Spleen (tissue), 11 donors: ENCODE data around the gene MAGED2. TPM values are rescaled to one million over a fixed set of nuclear protein-coding genes. Genes with fewer than 3 reads are reported as not detected.

Source experiments
- DNase-seq: peaks from one replicate; pipeline ENCODE4 v3.0.0-alpha.2; 2020
- H3K27ac ChIP-seq, 8 donors: fragments of 200-600 bp; sonication (generic) in 7 of 8; 1 replicate in 4 of 8; 2 replicates in 4 of 8; pipeline versions ENCODE4 v1.5.0 to v1.8.0; 2016 to 2021; ENCODE audit warnings: inconsistent platforms in 4 of 8, mild to moderate bottlenecking in 4 of 8, moderate library complexity in 1 of 8
- H3K27me3 ChIP-seq, 7 donors: fragments of 200-600 bp; sonication (generic) in 6 of 7; replicated peaks in 1 of 7; 1 replicate in 4 of 7; 2 replicates in 3 of 7; pipeline versions ENCODE4 v1.5.0 to v1.8.0; 2016 to 2021; ENCODE audit warnings: inconsistent platforms in 3 of 7, mild to moderate bottlenecking in 1 of 7
- H3K36me3 ChIP-seq, 6 donors: fragments of 200-600 bp; sonication (generic) in 5 of 6; 1 replicate in 4 of 6; 2 replicates in 2 of 6; pipeline versions ENCODE4 v1.5.0 to v1.8.0; 2016 to 2021; ENCODE audit warnings: inconsistent platforms in 2 of 6
- H3K4me1 ChIP-seq, 6 donors: fragments of 200-600 bp; sonication (generic) in 5 of 6; 1 replicate in 3 of 6; 2 replicates in 3 of 6; pipeline versions ENCODE4 v1.5.0 to v1.8.0; 2016 to 2021; ENCODE audit warnings: inconsistent platforms in 3 of 6
- H3K4me3 ChIP-seq, 8 donors: fragments of 200-600 bp; sonication (generic) in 7 of 8; 1 replicate in 4 of 8; 2 replicates in 4 of 8; pipeline versions ENCODE4 v1.5.0 to v1.8.0; 2016 to 2021; ENCODE audit warnings: inconsistent platforms in 4 of 8, mild to moderate bottlenecking in 4 of 8, moderate library complexity in 2 of 8
- H3K9me3 ChIP-seq, 8 donors: fragments of 200-600 bp; sonication (generic) in 7 of 8; 1 replicate in 4 of 8; 2 replicates in 4 of 8; pipeline versions ENCODE4 v1.5.0 to v1.8.0; 2016 to 2021; ENCODE audit warnings: inconsistent platforms in 4 of 8
- CTCF ChIP-seq, 11 experiments: fragments of 200-600 bp in 7 of 11; fragments of 450-650 bp in 4 of 11; sonication (generic) in 4 of 11; IDR thresholded peaks in 8 of 11; conservative IDR thresholded peaks in 3 of 11; 1 replicate in 7 of 11; 2 replicates in 4 of 11; pipeline versions ENCODE4 v1.4.0 to v1.8.0; 2016 to 2021; ENCODE audit warnings: antibody characterized with exemption in 11 of 11, inconsistent platforms in 4 of 11, mild to moderate bottlenecking in 1 of 11
- POLR2A ChIP-seq, 3 donors: fragments of 450-650 bp; IDR thresholded peaks; one replicate each; pipeline ENCODE4 v1.5.1; 2017; ENCODE audit warnings: antibody characterized with exemption in 3 of 3, mild to moderate bottlenecking in 1 of 3
- POLR2AphosphoS5 ChIP-seq, 3 donors: sonication (generic); formaldehyde crosslinking; IDR thresholded peaks; one replicate each; pipeline ENCODE4 v1.5.1; 2017; ENCODE audit warnings: antibody characterized with exemption in 3 of 3
- WGBS, 5 donors: extraction: QIAGEN DNeasy Blood & Tissue Kit in 3 of 5; methylation state at CpG; one replicate each; pipeline versions ENCODE4 v1.1.5 to v1.1.7; 2013 to 2018; 5-methylcytosine and 5-hydroxymethylcytosine counted together
- intact Hi-C: fragments of 100-400 bp; cut with DNase I; formaldehyde crosslinking; loops from one replicate; pipeline ENCODE4 v1.15.0; 2023; ENCODE audit warnings: low total_unique reads
- polyA plus RNA-seq, 3 donors: library from polyadenylated mRNA; stranded (reverse); fragments of 200-250 nt; gene quantifications; one replicate each; pipeline ENCODE4 v1.2.1, GENCODE V29; 2013
- total RNA-seq, 7 donors: library from RNA; depleted of rRNA in 3 of 7; stranded (reverse); fragments of >200 nt in 3 of 7; fragmentation: NEBNext Ultra II Directional in 4 of 7; extraction: Animal tissue kit (Norgen Biotek cat#: 25700) in 4 of 7; gene quantifications; one replicate each; pipeline versions ENCODE4 v1.1.0 to v1.2.1, GENCODE V29; 2016 to 2021
- donor health status: healthy with polysubstance abuse.
- donor health status: DM: no; HTN: no; CAD: no; lungs with moderate emphysema.
- donor health status: DM: no; HTN: no; CAD: no.
- donor health status: Bipolar disorder and iron deficiency.
- donor health status: healthy.
- donor health status: DM: no; HTN: no; CAD: no.
- donor health status: DM: yes; HTN: yes; CAD: no.

MAGED2 gene
- total and polyA plus RNA-seq, 10 donors = 37.6 to 79.0 (median 66.2) TPM

DNA sequence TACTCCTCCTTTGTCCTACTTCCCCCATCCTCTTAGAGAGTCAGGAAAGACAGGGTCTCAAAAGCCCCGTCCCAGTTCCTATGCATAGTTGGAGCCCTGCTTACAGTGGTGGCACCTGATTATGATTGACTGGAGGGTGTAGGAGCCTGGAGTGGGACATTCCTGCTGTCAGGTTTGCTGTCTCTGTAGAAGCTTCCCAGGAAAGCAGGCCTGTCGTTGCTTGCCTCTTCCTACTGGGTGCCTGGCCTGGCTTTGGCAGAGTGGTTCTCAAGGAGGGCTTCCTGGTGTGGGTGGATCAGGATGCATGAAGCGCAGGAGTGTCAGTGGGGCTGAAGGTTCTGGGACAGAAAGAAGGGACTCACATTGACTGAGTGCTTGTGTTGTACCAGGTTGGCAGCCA is 4.8 kb downstream of the MAGED2 start:
- TF ChIP-seq POLR2AphosphoS5 (IDR thresholded peaks at IDR 0.05) (no peak), POLR2A (IDR thresholded peaks at IDR 0.05) (no peak), CTCF (IDR thresholded peaks at IDR 0.05 in 8 of 11, conservative IDR thresholded peaks at IDR 0.05 in 3 of 11) (no peak)
- Histone ChIP-seq H3K36me3 (peaks cover 0 to 67% (median 46%) of the 10 kb centered on the region in 6 donors), H3K4me3 (no peak overlapping the region), H3K27ac (no peak overlapping the region), H3K27me3 (no peaks in the 10 kb centered on the region), H3K9me3 (no peaks in the 10 kb centered on the region), H3K4me1 (peaks cover 0 to 20% (median 11%) of the 10 kb centered on the region in 6 donors)
- no peak for DNase-seq
- WGBS, 5 donors = 67 to 90% (median 80%) methylated on average over 3 of the region's 3 CpGs
- intact Hi-C loops = no loop called here

DNA sequence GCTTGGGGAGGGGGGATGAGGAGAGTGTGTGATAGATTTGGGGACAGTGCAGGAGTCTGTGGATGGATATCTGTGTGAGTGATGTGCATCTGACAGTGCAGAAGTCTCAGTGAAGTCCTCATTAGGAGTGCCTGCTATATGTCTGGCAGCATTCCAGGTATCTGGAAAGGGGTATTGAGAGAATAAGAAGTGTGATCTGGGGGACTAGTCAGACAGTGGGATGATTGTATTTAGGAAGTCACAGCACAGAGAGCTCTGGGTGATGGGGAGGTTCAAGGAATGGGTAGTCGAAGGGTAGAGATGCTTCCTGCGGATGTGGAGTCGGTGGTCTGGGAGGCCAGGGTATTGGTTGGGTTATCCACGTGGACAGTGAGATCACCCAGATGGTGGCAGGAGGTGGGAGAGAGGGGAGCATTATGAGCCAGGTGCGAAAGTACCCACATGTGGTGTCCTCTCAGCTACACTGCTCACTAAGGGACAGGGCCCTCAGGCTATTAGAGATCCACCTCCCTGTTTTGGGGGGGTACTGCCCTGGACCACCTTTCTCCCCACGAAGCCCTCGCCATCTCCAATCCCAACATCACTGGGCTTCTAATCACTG is 9.8 kb downstream of the MAGED2 start:
- no peaks in the 10 kb centered on the region for H3K4me1 ChIP-seq
- no peak overlapping the region for H3K4me3 ChIP-seq
- peaks cover 0 to 43% (median 32%) of the 10 kb centered on the region in 6 donors for H3K36me3 ChIP-seq
- TF ChIP-seq POLR2AphosphoS5 (IDR thresholded peaks at IDR 0.05) (no peak), CTCF (IDR thresholded peaks at IDR 0.05 in 8 of 11, conservative IDR thresholded peaks at IDR 0.05 in 3 of 11) (no peak), POLR2A (IDR thresholded peaks at IDR 0.05) (no peak)
- 67 to 86% (median 80%) methylated on average over 7 of the region's 7 CpGs for WGBS, 5 donors
- no peak overlapping the region for H3K27ac ChIP-seq
- no peak for DNase-seq
- intact Hi-C loops = no loop called here
- H3K9me3 ChIP-seq = no peaks in the 10 kb centered on the region
- H3K27me3 ChIP-seq = no peaks in the 10 kb centered on the region

- Histone ChIP-seq H3K9me3 (no peaks in the 10 kb centered on the region), H3K27ac (no peak overlapping the region), H3K36me3 (peaks cover 0 to 34% (median 27%) of the 10 kb centered on the region in 6 donors), H3K4me1 (no peaks in the 10 kb centered on the region), H3K27me3 (no peaks in the 10 kb centered on the region), H3K4me3 (no peak overlapping the region)
- TF ChIP-seq POLR2AphosphoS5 (IDR thresholded peaks at IDR 0.05) = no peak
- no peak for TF ChIP-seq POLR2A (IDR thresholded peaks at IDR 0.05)
- TF ChIP-seq CTCF (IDR thresholded peaks at IDR 0.05 in 8 of 11, conservative IDR thresholded peaks at IDR 0.05 in 3 of 11) = no peak
- intact Hi-C loops = no loop called here
- 55 to 90% (median 66%) methylated on average over 5 of the region's 5 CpGs for WGBS, 5 donors
- DNase-seq = no peak
Measured at GRCh38 chrX:54818221-54818620, 10.7 kb downstream of the MAGED2 start.

GRCh38 chrX:54819201-54819600 is 11.7 kb downstream of the MAGED2 start:
- intact Hi-C loops = no loop called here
- Histone ChIP-seq H3K4me1 (no peaks in the 10 kb centered on the region), H3K36me3 (peaks cover 0 to 24% (median 18%) of the 10 kb centered on the region in 6 donors), H3K27ac (no peak overlapping the region), H3K4me3 (no peak overlapping the region), H3K9me3 (no peaks in the 10 kb centered on the region), H3K27me3 (no peaks in the 10 kb centered on the region)
- TF ChIP-seq POLR2A (IDR thresholded peaks at IDR 0.05) (no peak), POLR2AphosphoS5 (IDR thresholded peaks at IDR 0.05) (no peak), CTCF (IDR thresholded peaks at IDR 0.05 in 8 of 11, conservative IDR thresholded peaks at IDR 0.05 in 3 of 11) (no peak)
- DNase-seq = peak; percentile 66
- WGBS, 5 donors = 8 to 49% (median 42%) methylated on average over 4 to 8 of the region's 8 CpGs
